SIG-M5 treated with dmso at 0.1 percent for 504 hours (cell line): ENCODE measurements around the gene DBN1.

Experiments
- DNase-seq: peaks from one replicate; lab custom pipeline; 2025; ENCODE audit not compliant: unreplicated experiment; lab: John Stamatoyannopoulos, UW

The DBN1 gene

DNA sequence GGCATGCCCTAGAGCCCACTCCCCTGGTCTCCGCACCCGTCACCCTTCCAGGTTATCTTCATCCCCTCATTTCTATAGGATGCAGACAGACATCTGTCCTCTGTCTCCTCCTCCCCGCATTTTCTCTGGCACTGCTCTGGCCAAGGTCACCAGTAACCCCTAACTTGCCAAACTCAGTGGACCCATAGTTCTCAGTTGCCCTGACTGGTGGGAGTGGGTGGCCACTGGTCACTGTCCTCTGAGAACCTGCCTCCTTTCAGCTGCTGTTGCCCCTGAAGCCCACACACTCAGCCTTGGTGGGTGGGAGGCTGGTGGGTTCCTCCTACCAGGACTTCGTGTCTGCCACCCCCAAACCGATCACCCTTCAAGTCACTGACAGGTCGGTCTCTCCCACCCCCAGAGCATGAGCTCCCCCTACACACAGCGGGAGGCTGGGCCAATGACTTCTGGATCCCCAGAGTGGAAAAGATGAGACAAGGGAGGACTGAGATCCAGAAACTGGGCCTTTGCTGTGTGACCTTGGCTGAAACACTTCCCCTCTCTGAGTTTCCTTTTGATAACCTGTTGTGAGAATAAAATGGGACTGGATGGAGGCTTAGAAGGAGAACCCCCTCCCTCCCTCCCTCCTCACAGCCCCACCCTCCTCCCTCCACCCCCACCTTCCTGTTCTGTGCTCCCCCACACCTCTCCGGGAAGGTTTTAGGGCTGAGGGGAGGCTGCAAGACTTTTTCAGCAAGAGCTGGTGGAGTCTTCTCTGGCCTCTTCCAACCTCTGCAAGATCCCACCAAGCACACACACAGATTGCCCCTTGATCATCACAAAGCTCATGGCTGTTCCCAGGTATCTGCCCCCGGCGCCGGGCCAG lies 2.4 kb upstream of the DBN1 start:
- DNase-seq: no peak

DNA sequence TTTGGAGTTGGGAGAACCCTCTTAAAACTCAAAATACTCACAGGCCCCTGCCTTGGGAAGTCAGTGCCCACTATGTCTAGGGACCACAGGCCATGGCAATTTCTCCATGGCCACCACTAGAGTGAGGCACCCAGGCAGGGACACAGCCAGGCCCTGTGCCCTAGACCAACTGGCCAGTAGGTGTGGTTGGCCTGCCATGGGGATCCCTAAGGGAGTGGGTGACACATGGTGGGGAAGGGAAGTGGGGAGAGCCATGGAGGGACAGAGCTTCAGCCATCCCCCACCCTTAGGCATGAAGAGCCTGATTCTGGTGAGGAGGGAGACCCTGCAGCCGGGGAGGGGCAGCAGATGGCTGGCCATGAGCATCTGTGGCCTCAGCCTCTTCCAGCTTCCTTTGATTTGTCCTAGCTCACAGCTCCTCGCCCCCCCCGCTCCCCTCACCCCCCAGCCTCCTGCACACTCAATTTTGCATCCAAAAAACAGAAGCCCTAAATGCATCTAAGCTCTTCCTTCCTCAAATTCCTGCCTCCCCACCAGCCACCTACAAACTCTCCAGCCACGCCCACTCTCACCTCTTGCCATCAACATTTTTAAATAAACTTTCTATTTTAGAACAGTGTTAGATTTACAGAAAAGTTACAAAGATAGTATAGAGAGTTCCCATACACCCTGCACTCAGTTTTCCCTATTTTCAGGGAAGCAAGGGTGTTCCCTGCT lies 1.6 kb upstream of the DBN1 start:
- DNase-seq: peak; percentile 36

DNA sequence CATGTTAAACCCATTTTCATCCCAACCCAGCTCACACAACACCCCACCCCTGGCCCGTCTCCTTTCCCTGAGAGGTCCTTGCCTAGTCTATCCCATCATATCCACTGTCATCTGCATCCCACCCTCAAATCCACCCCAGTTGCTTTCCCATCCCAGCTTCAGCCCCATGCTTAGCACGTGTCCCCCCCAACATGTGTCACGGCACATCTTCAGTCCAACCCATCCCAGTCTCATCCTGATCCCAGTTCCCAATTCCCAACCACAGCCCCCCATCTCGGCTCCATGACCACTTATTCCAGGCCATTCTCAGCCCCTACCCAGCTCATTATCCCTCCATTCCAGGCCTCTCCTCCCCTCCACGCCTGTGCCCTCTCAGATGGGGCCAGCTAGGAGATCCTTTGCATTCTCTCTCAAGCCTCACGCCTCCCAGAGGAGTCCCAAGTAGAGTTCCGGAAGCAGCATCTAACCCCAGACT lies 605 bp upstream of the DBN1 start:
- no peak for DNase-seq

DNA sequence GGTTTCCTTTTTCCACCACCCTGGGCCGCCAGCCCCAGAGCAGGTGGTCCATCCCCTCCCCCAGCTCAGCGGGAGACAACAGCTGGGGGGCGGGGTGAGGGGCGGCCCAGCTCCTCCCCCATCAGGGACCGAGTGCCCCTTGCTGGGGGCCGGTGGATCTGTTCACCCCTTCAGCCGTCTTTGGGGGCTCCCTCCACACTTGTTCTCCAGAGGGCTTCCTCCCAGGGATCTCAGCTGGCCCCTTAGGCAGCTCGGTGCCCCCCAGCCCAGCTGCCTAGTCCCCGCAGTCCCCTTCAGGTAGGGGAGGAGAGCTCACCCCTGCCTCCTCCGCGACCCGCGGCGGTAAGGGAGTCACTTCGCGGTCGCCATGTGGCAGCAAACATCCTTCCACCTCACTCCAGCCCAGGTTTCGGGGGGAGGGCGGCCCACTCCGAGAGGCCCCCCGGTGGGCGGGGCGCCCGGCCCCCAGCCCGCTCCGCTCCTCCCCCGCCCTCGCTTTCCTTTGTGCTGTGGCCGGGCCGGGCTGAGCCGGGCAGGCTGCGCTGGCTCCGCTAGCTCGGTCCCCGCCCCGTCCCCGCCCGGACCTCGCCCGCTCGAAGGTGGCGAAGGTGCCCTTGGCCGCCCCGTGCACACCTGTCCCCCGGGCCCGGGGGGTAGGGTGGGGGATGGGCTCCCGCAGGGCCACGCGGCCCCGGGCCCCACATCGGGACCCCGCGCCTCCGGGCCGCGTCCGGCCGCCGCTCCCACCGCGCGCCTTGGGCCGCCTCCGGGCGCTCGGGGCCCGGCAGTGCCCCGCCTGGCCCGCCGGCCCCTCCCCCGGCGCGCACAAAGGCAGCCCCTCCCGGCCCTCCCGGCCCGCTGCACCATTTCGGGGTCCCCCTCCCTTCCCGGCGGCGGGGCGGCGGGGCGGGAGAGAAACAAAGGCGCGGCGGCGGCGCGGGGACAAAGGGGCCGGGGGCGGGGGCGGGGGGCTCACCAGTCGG lies 683 bp downstream of the DBN1 start:
- no peak for DNase-seq

DNA sequence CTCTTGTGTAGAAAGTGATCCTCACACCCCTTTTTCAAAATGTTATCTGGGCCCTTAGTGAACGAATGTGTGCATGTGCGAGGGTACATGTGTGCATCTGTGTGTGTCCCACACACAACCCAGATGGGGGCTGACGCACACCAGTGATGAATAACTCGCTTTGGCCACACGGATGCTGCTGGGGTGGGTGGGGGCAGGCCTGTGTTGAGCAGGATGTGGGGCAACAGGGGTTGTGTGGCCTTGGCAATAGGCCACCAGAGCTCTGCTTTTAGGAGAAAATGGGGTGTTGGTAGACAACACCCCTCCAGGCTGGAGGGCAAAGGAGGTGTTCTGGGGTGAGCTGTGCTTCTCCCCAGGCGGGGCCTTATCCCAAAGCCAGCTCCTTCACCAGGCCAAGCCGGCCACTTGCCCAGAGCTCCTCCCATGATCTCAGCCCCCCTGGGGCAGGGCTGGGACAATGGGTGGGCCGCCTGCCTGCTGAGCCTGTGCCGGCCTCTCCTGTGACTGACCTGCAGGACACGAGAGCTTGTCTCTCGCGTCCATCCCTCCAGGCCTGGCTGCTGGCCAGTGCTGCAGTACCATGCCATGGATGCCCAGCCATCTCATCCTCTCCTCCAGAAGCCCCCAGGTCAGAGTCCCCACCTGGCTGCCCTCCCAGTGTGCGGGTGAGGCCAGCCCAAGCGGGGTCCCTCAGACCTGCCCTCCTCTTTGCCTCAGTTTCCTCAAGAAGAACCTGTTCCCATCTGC lies 1.7 kb downstream of the DBN1 start:
- DNase-seq: no peak

DNA sequence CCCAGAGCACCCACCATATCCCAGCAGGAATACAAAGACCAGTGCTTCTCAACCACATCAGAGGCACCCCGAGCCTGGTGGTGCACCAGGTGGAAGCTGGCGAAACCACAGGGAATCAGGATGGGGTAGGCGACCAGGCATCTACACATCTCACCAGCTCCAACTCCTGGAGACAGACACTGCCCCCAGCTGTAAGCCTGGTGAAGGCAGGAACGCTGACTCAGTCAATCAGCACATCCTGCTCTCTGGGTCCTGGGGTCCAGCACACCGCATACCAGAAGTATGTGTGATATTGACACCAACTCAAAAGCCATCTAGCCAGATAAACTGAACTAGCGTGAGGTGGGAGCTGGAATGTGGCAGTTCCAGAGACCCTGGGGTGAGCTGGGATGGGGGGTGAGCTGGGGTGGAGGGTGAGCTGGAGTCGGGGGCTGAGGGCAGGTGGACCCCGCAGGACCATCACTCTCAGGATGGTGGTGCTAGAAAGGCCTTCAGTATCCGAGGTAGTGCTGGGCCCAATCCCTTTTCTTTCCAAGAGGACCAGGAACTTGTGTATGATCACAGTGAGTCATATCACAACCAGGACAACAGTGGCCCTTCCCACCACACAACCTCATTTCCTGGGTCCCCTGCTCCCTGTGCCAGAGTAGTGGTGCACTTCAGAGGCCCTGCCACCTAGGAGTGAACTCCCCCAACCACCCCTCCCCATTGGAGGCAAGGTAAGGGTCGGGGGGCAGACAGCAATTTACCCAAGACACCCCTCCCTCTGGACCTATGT lies 2.5 kb downstream of the DBN1 start:
- DNase-seq: no peak

DNA sequence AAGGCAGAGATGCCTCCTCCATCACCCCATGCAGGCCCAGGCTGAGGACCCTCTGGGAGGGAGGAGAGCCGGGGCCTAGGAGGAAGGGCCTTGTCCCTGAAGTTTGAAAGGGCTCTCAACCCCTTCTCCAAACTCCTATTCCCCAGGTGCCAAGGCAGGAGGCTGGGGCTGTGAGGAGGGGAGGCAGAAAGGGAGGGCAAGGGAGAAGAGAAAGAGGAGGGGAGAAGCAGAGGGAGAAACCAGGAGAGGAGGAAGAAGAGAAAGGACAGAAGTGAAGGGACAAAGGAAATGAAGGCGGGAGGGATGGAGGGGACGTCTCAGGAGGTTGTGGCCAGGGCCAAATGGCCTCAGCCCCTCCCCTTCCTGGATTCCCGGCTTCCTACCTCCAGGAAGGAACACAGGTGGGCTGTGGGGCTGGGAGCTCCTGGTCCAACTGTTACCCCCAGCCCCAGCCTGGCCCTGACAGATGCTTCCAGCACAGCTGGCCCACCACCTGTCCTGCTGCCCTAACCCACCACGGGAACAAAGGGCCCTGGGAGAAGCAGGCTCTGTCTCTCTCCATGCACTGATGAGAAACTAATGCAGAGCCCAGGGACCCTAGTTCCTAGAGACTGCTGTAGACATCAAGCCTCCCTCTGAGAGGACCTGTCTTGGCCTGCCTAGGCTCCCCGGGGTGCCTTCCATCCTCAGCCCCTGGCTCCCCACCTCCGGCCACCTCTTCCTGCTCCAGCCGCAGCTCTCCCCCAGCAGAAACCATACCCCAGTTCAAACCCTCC lies 3.5 kb downstream of the DBN1 start:
- DNase-seq: no peak

DNA sequence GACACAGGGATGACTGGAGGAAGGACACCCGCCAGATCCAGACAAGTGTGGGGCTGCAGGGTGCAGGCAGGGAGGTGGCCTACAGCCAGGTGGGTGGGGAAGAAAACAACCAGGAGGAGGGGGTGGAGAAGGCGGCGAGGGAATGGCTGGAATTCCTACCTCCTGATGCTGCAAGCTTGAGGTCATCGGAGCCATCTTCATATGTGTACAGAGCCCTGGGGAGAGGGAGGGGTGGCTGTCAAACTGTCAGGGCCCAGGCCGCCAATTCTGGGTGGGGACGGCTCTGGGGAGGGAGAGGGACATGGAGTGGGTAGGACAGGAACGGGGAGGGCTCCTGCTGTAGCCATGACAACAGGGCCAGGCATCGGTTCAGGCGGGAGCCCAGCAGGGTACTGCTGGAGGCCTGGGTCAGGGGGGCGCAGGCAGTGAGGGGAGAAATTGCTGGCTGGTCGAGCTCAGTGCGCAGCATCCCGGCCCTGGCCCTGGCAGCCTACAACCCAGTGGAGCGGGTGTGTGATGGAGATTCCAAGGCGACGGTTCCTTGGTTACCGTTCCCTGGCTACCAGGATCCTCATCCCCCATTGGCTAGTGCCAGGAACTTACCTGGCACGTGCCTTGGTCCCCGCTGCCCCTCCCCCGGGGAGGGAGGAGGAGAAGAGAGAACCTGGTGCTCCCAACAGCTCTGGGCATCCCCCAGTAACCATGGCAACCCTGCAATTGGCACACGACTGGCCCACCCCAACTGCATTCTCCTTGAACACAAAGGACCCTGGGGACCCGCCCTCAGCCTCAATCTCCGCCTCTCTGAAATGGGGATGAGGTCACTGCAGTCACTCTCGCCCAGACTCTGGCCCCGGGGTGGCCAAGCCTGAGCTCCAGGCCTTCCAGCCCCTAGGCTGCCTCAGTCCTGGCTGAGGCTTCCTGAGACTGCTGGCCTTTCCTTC lies 4.5 kb downstream of the DBN1 start:
- DNase-seq: no peak

DNA sequence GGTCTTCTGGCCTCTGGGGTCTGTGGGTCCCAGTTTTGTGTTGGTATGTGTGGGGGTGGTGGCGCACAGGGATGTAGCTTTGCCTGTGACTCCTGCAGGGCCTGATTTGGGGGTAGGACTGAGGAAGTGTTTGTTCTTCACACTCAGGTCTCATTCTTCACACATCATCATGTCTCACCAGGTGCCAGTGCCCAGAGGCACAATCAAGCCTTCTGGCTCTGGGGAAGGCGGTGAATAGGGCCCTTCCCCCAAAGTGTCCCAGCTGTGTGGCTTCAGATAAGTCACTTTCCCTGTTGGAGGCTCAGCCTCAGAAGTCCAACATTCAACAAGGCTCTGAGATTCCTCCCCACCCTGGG lies 5.1 kb downstream of the DBN1 start:
- DNase-seq: no peak

DNA sequence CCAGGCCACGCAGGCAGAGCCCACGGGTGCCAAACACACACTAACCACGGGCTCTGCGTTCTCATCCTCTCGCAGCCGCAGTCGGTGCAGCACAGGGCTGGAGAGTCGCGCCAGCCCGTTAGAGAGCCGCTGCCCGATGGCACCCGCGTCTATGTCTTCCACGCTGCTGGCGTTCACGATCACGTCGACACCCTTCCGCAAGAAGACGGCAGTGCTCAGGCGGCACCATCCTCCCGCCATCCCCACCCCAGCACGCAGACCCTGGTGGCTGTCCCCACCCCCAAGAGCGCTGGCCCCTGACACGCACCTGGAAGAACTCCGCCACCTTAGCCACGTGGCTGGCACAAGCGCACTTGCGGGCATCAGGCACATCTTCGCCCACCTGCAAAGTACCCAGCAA lies 6.0 kb downstream of the DBN1 start:
- no peak for DNase-seq

DNA sequence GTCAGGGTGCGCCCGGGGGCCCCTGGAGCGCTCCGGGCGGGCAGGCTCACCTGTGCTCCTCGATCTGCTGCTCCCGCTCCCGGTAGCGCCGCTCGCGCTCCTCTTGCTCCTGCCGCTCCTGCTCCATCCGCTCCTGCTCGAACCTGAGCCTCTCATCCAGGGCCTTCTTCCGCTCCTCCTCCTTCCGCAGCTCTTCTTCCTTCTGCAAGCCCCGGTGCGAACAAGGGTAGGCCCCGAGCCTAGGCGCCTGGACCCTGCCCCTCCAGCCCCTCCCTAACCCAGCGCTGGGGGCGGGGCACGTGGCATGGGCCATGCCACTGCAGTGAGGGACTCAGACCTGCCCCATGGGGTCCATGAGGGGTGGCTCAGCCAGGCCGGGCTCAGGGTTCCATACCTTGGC lies 6.6 kb downstream of the DBN1 start:
- no peak for DNase-seq

DNA sequence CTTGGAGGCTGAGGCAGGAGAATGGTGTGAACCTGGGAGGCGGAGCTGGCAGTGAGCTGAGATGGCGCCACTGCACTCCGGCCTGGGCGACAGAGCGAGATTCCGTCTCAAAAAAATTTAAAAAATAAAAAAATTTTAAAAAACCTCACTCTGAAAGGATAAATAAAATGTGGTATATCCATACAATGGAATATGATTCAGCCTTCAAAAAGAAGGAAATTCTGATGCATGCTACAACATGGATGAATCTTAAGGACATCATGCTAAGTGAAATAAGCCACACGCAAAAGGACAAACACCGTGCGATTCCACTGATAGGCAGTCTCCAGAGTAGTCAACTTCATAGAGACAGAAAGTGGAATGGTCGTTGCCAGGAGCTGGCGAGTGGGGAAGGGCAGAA lies 8.4 kb downstream of the DBN1 start:
- no peak for DNase-seq

DNA sequence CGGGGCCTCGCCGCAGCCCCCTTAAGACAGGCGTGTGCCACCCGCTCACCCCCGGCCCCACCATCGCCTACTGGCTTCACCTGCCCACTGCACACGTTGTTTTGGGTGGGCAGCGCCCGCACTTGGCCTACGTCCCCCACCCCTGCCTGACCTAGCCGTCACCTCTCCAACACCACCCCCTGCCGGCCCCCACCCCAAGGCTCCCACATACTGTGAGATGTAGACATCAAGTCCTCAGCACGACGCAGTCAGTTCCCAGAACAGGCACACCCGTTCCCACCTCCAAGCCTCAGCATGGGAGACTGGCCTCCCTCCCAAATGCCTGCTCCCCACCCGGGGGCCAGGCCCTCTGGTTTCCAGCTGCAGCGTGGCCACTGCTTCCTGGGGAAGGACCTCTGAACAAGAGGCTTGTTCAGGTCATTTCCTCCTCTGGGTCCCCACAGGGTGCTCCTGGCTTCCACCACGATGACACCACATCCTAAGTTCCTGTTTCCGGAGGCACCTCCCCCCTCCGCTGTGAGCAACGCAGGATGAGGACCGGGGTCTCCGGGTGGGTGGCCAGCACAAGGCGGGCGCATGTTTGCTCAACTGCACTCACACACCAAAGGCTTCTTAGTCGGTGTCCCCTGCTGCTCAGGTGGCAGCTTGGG lies 11.3 kb downstream of the DBN1 start:
- DNase-seq: peak; percentile 80

DNA sequence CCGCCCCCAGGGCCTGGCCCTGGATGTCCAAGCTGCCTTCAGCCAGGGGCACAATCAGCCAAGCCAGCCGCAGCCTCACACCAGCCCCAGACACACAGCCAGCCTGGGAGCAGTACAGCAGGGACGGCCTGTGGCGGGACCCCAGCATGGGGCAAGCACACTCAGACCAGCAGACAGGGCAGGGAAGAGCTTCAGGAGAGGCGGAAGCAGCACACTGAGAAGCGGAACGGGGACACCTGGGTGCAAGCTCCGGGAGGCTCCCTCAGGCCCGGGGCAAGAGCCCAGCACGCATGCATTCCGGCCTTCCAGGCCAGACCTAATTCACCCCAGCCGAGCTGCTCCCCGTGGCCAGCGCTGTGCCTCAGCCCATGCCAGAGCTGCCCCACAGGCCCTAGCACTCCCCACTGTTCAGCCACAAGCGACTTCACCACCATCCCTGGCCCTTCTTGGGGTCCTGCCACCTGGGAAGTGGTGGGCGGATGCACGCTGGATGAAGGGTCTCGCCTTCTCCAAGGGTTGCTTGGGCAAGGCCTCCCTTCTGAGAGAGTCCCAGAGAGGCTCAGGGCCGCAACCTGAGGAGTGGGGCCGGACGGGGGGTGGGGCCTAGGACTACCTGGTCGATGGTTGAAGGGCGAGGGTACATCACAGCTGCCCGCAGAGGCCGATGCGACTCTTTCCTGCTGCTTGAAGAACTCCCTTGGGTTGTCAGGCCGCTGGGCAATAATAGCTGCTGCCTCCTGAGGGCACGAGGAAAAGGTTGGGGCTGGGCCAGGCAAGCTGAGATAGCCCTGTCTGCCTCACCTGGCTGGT lies 13.4 kb downstream of the DBN1 start:
- DNase-seq: no peak

DNA sequence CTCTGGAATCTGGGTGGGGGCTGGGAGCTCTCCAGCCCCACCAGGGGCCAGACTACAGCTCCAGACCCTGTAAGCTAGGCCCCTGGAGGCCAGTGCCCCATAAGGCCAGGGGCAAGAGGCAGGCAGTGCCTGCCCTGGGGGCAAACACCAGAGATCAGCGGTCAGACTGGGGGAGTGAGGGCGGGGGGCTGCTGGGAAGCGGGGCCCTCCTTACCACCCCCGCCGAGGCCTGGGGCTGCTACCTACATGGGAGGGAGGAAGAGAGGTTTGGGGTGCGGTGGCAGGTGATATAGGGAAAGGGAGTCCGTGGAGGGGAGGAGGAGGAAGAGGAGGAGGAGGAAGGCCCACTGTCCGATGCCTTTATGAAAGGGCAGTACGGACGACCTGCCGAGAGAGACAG lies 14.1 kb downstream of the DBN1 start:
- DNase-seq: no peak

DNA sequence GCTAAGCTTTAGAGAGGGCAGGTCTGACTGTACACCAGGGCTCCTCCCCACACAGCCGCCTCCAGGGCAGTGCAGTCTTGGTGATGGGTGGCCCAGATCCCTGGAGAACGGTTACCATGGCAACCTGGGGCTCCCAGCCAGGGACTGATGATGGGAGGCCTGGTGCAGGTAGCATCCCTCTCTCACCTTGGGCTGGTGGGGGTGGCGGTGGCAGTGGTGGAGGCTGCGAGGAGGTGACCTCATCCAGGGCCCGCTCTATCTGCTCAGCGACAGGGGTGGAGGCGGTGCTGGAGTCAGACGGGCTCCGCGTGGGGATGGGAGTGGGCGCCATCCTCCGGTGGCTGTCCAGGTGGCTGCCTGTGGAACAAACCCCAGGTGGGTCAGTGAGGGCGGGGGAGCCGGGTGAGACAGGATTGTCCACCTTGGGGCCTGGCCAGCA lies 14.5 kb downstream of the DBN1 start:
- DNase-seq: no peak
